Pericardium fibroblast (primary cell): Measurements from ENCODE around the gene PRAMEF13. TPM values are rescaled to one million over a fixed set of nuclear protein-coding genes. Genes with fewer than 3 reads are reported as not detected.

Experiments used
- total RNA-seq: library from RNA; depleted of rRNA; stranded (reverse); fragments of >200 nt; gene quantifications from 2 replicates; pipeline ENCODE4 v1.2.3, GENCODE V29; 2015

PRAMEF13 gene
- total RNA-seq, result not detected in 2 replicates

GRCh38 chr1:13201309-13201708 is at the start of gene PRAMEF13:
TSS of gene PRAMEF13 (minus strand) at chr1:13201409. CDS start at chr1:13199589, 1,820 bp downstream.

GRCh38 chr1:13225675-13226204 is 24.5 kb upstream of the PRAMEF13 start, which contains the start of gene PRAMEF18:
TSS of gene PRAMEF18 (minus strand) at chr1:13226154. CDS start at chr1:13226106, 48 bp downstream.

GRCh38 chr1:13171548-13171947 is 29.7 kb downstream of the PRAMEF13 start, which contains the start of gene PRAMEF9:
TSS of gene PRAMEF9 (plus strand) at chr1:13171848. CDS start at chr1:13175281, 3,433 bp downstream.

GRCh38 chr1:13165531-13165930 is 35.7 kb downstream of the PRAMEF13 start, which contains the start of gene HNRNPCL4:
TSS of gene HNRNPCL4 (minus strand) at chr1:13165631. CDS start at chr1:13165467, 164 bp downstream.

GRCh38 chr1:13155909-13156308 is 45.3 kb downstream of the PRAMEF13 start, which contains the start of gene PRAMEF26:
TSS of gene PRAMEF26 (minus strand) at chr1:13156009. CDS start at chr1:13153095, 2,914 bp downstream.

Other genes starting within 250 kb of the PRAMEF13 start
- gene PRAMEF27, start 144.8 kb downstream of the PRAMEF13 start, total RNA-seq, result not detected in 2 replicates
- gene HNRNPCL3, start 140.6 kb downstream of the PRAMEF13 start, total RNA-seq, result not detected in 2 replicates
- gene PRAMEF25, start 130.6 kb downstream of the PRAMEF13 start, total RNA-seq, result not detected in 2 replicates
- not detected in 2 replicates for gene HNRNPCL2, start 84.6 kb downstream of the PRAMEF13 start, total RNA-seq
- not detected in 2 replicates for gene PRAMEF26, start 45.4 kb downstream of the PRAMEF13 start, total RNA-seq
- not detected in 2 replicates for gene HNRNPCL4, start 35.8 kb downstream of the PRAMEF13 start, total RNA-seq
- gene PRAMEF9, start 29.6 kb downstream of the PRAMEF13 start, total RNA-seq, result not detected in 2 replicates
- gene PRAMEF18, start 24.7 kb upstream of the PRAMEF13 start, total RNA-seq, result not detected in 2 replicates
- gene PRAMEF5, start 52.8 kb upstream of the PRAMEF13 start, total RNA-seq, result not detected in 2 replicates
- gene PRAMEF8, start 83.7 kb upstream of the PRAMEF13 start, total RNA-seq, result not detected in 2 replicates
- not detected in 2 replicates for gene PRAMEF33, start 102.1 kb upstream of the PRAMEF13 start, total RNA-seq
- gene PRAMEF15, start 114.2 kb upstream of the PRAMEF13 start, total RNA-seq, result not detected in 2 replicates
- not detected in 2 replicates for gene PRAMEF14, start 145.7 kb upstream of the PRAMEF13 start, total RNA-seq
- gene PRAMEF19, start 170.5 kb upstream of the PRAMEF13 start, total RNA-seq, result not detected in 2 replicates
- not detected in 2 replicates for gene PRAMEF17, start 188.2 kb upstream of the PRAMEF13 start, total RNA-seq
- not detected in 2 replicates for gene PRAMEF20, start 209.0 kb upstream of the PRAMEF13 start, total RNA-seq